GM21576 (cell line): ENCODE measurements around the gene METTL25B.
A peak's percentile ranks its signal among the peaks of the same experiment; 100 is the strongest.

Experiments used
- ATAC-seq: cut with Tn5 transposase; IDR thresholded peaks from one replicate; pipeline ENCODE4 v1.9.1; 2021; ENCODE audit warnings: mild to moderate bottlenecking, moderate library complexity; ENCODE audit not compliant: unreplicated experiment

Gene METTL25B

GRCh38 chr1:156725683-156726280, 2.5 kb upstream of the METTL25B start:
- peak; percentile 34 for ATAC-seq

GRCh38 chr1:156726549-156727226, 1.6 kb upstream of the METTL25B start:
- no peak for ATAC-seq

- no peak for ATAC-seq
These were observed 777 bp upstream of the METTL25B start for GRCh38 chr1:156727492-156727891.

- ATAC-seq, result peak; percentile 81
These were observed 562 bp downstream of the METTL25B start, which contains the start of gene ISG20L2 for GRCh38 chr1:156728599-156729462. Gene ISG20L2, minus strand, starts transcription at chr1:156728766. Its CDS starts 1,114 bp downstream, at chr1:156727652.

GRCh38 chr1:156733989-156734584, 5.8 kb downstream of the METTL25B start:
- no peak for ATAC-seq

GRCh38 chr1:156738407-156738806, 10.1 kb downstream of the METTL25B start:
- ATAC-seq, result no peak

GRCh38 chr1:156738916-156739315, 10.6 kb downstream of the METTL25B start:
- ATAC-seq, result no peak

- no peak for ATAC-seq
These were observed 12.0 kb downstream of the METTL25B start for GRCh38 chr1:156740237-156740740.

GRCh38 chr1:156740741-156741480, 12.6 kb downstream of the METTL25B start, which contains the start of gene MRPL24:
Gene MRPL24, minus strand, starts transcription at chr1:156741088. Its CDS starts 2,384 bp downstream, at chr1:156738704.
- peak; percentile 82 for ATAC-seq

- peak; percentile 8 for ATAC-seq
These were observed 13.3 kb downstream of the METTL25B start for GRCh38 chr1:156741481-156741983.

GRCh38 chr1:156742017-156742416, 13.7 kb downstream of the METTL25B start:
- no peak for ATAC-seq

GRCh38 chr1:156742801-156743200, 14.5 kb downstream of the METTL25B start:
- no peak for ATAC-seq

GRCh38 chr1:156743367-156744302, 15.4 kb downstream of the METTL25B start:
- no peak for ATAC-seq

GRCh38 chr1:156744344-156744743, 16.1 kb downstream of the METTL25B start:
- ATAC-seq, result no peak

GRCh38 chr1:156744786-156745419, 16.6 kb downstream of the METTL25B start:
- ATAC-seq, result no peak

- no peak for ATAC-seq
These were observed 17.6 kb downstream of the METTL25B start for GRCh38 chr1:156745881-156746280.

GRCh38 chr1:156746406-156746727, 18.1 kb downstream of the METTL25B start:
- no peak for ATAC-seq
